Adrenal gland (tissue), 12 donors: ENCODE results near the gene SNAPC4. TPM values are rescaled to one million over a fixed set of nuclear protein-coding genes. Genes with fewer than 3 reads are reported as not detected.

Source experiments
- DNase-seq, 7 donors: peaks; one replicate each; pipeline ENCODE4 v3.0.0-alpha.2; 2019 to 2020
- H3K27ac ChIP-seq, 5 donors: fragments of 200-600 bp; sonication (generic) in 4 of 5; 1 replicate in 3 of 5; 2 replicates in 2 of 5; pipeline versions ENCODE4 v1.5.1 to v1.8.0; 2016 to 2020; ENCODE audit warnings: mild to moderate bottlenecking in 1 of 5
- H3K27me3 ChIP-seq: fragments of 200-600 bp; 2 replicates; pipeline ENCODE4 v1.8.0; 2021
- H3K36me3 ChIP-seq, 2 donors: fragments of 200-600 bp; replicated peaks in 1 of 2; 1 replicate in 1 of 2; 2 replicates in 1 of 2; pipeline versions ENCODE4 v1.5.1 to v1.8.0; 2018 to 2022
- H3K4me1 ChIP-seq, 2 donors: fragments of 200-600 bp; replicated peaks in 1 of 2; 1 replicate in 1 of 2; 2 replicates in 1 of 2; pipeline versions ENCODE4 v1.5.1 to v1.8.0; 2018 to 2021
- H3K4me3 ChIP-seq, 4 donors: fragments of 200-600 bp; sonication (generic) in 3 of 4; one replicate each; pipeline ENCODE4 v1.5.1; 2016 to 2018
- H3K9me3 ChIP-seq, 3 donors: fragments of 200-600 bp; sonication (generic) in 1 of 3; replicated peaks in 1 of 3; 1 replicate in 2 of 3; 2 replicates in 1 of 3; pipeline versions ENCODE4 v1.5.1 to v1.8.0; 2016 to 2021
- CTCF ChIP-seq, 6 experiments: fragments of 450-650 bp in 4 of 6; fragments of 200-600 bp in 2 of 6; sonication (generic) in 1 of 6; IDR thresholded peaks; 1 replicate in 5 of 6; 2 replicates in 1 of 6; pipeline versions ENCODE4 v1.5.1 to v1.8.0; 2016 to 2021; ENCODE audit warnings: antibody characterized with exemption in 6 of 6, mild to moderate bottlenecking in 2 of 6, moderate library complexity in 1 of 6
- POLR2A ChIP-seq, 2 donors: fragments of 450-650 bp; IDR thresholded peaks; one replicate each; pipeline ENCODE4 v1.6.1; 2017; ENCODE audit warnings: antibody characterized with exemption in 2 of 2, mild to moderate bottlenecking in 2 of 2, moderate library complexity in 1 of 2
- WGBS, 4 donors: extraction: QIAGEN DNeasy Blood & Tissue Kit in 2 of 4; methylation state at CpG; one replicate each; pipeline versions ENCODE4 v1.1.5 to v1.1.7; 2013 to 2017; 5-methylcytosine and 5-hydroxymethylcytosine counted together
- intact Hi-C, 2 donors: fragments of 100-400 bp; cut with DNase I; formaldehyde crosslinking; loops; one replicate each; pipeline versions ENCODE4 v1.14.1 to v1.15.0; 2022 to 2023
- polyA plus RNA-seq, 3 donors: library from polyadenylated mRNA; stranded (reverse); fragments of 200-250 nt in 2 of 3; fragments of 350-450 nt in 1 of 3; fragmentation: Illumina TruSeq in 1 of 3; extraction: RNeasy Lipid Tissue Mini Kit (QIAGEN cat#74804) in 1 of 3; gene quantifications; one replicate each; pipeline ENCODE4 v1.2.3, GENCODE V29; 2013 to 2014
- total RNA-seq, 9 donors: library from RNA; depleted of rRNA in 4 of 9; stranded (reverse); fragments of >200 nt in 4 of 9; fragments of 120-200 nt in 1 of 9; fragmentation: NEBNext Ultra II Directional in 1 of 9; extraction: Animal tissue kit (Norgen Biotek cat#: 25700) in 1 of 9; gene quantifications; one replicate each; pipeline versions ENCODE4 v1.1.0 to v1.2.4, GENCODE V29; 2013 to 2023
- donor health status: healthy with polysubstance abuse.
- donor health status: Bipolar disorder and iron deficiency.
- donor health status: DM: yes; HTN: yes; CAD: no.
- donor health status: DM: no; HTN: no; CAD: no.
- donor health status: DM: no; HTN: no; CAD: no.
- donor health status: DM: yes; HTN: yes; CAD: no.

Gene SNAPC4
- total and polyA plus RNA-seq, 12 donors = 2.4 to 20.1 (median 5.6) TPM

- Histone ChIP-seq H3K27me3 (no peaks in the 10 kb centered on the region), H3K36me3 (peaks cover 0 to 4% of the 10 kb centered on the region in 2 donors), H3K4me3 (no peak overlapping the region), H3K4me1 (peaks cover 0 to 9% of the 10 kb centered on the region in 2 donors), H3K27ac (peak overlapping the region in 1 of 5 donors; percentile 78), H3K9me3 (no peaks in the 10 kb centered on the region)
- no peak for DNase-seq
- no peak for TF ChIP-seq POLR2A (IDR thresholded peaks at IDR 0.05)
- TF ChIP-seq CTCF (IDR thresholded peaks at IDR 0.05) = no peak
- intact Hi-C loops = no loop called here
- WGBS, 4 donors = 80 to 89% (median 88%) methylated on average over 7 to 21 of the region's 21 CpGs
Observed at GRCh38 chr9:136372006-136372405, 28.0 kb downstream of the SNAPC4 start.

GRCh38 chr9:136371533-136371880 lies 28.5 kb downstream of the SNAPC4 start:
- DNase-seq = no peak

GRCh38 chr9:136370687-136371532 lies 29.1 kb downstream of the SNAPC4 start:
- Histone ChIP-seq H3K36me3 (peaks cover 0 to 4% of the 10 kb centered on the region in 2 donors), H3K27ac (no peak overlapping the region), H3K4me1 (peaks cover 0 to 9% of the 10 kb centered on the region in 2 donors), H3K27me3 (no peaks in the 10 kb centered on the region), H3K4me3 (no peak overlapping the region), H3K9me3 (no peaks in the 10 kb centered on the region)
- WGBS, 4 donors = 86 to 97% (median 89%) methylated on average over 13 to 54 of the region's 54 CpGs
- peak in 2 of 7 donors; percentile 59 to 62 for DNase-seq
- intact Hi-C loops = no loop called here
- TF ChIP-seq POLR2A (IDR thresholded peaks at IDR 0.05) (no peak), CTCF (IDR thresholded peaks at IDR 0.05) (no peak)

More at GRCh38 chr9:136371533-136371880, 28.5 kb downstream of the SNAPC4 start:
- Histone ChIP-seq H3K27ac (no peak overlapping the region), H3K4me1 (peaks cover 0 to 9% of the 10 kb centered on the region in 2 donors), H3K27me3 (no peaks in the 10 kb centered on the region), H3K4me3 (no peak overlapping the region), H3K36me3 (peaks cover 0 to 4% of the 10 kb centered on the region in 2 donors), H3K9me3 (no peaks in the 10 kb centered on the region)
- TF ChIP-seq CTCF (IDR thresholded peaks at IDR 0.05) = no peak
- no peak for TF ChIP-seq POLR2A (IDR thresholded peaks at IDR 0.05)
- intact Hi-C loops = no loop called here
- 85 to 96% (median 93%) methylated on average over 4 to 13 of the region's 13 CpGs for WGBS, 4 donors

- Histone ChIP-seq H3K9me3 (no peaks in the 10 kb centered on the region), H3K27me3 (no peaks in the 10 kb centered on the region), H3K4me3 (no peak overlapping the region), H3K27ac (no peak overlapping the region), H3K36me3 (peaks cover 0 to 4% of the 10 kb centered on the region in 2 donors), H3K4me1 (peaks cover 0 to 9% of the 10 kb centered on the region in 2 donors)
- TF ChIP-seq POLR2A (IDR thresholded peaks at IDR 0.05) (no peak), CTCF (IDR thresholded peaks at IDR 0.05) (no peak)
- 84 to 100% (median 96%) methylated on average over 1 to 19 of the region's 19 CpGs for WGBS, 4 donors
- no peak for DNase-seq
- intact Hi-C loops = no loop called here
Observed at GRCh38 chr9:136370037-136370436, 29.9 kb downstream of the SNAPC4 start.
